ENCODE measurements around the gene XCL2. TPM values are rescaled to one million over a fixed set of nuclear protein-coding genes. Genes with fewer than 3 reads are reported as not detected.

XCL2 gene
- total and polyA plus RNA-seq, 4 donors, result 0.23 to 0.92 (median 0.55) TPM

DNA sequence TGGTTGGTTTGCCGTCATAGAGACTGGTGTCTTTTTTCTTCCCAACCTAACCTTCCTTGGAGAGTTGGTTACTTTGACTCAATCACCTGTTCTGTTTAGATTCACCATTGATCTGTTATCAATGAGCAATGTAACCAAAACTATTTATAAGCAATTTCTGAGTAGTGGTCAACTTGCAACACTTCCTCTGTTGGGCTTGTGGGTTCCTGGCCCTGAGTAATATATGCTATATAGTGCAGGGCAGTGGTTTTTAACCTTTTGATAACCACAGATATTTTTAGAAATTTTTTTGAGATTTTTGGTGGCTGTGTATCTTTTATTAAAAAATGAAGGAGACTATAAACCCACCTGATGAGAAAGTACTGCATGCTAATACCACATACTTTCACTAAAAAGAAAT lies 23.2 kb upstream of the XCL2 start:
- Histone ChIP-seq H3K36me3 (ENCODE audit: control insufficient read depth in 4 of 4, insufficient read depth in 3 of 4, low read depth in 1 of 4, low read length in 3 of 4) (no peaks in the 10 kb centered on the region), H3K4me1 (ENCODE audit: control insufficient read depth in 4 of 4, insufficient read depth in 4 of 4, low read length in 3 of 4) (peaks cover 0 to 4% (median under 1%) of the 10 kb centered on the region in 4 donors), H3K9ac (ENCODE audit: low read depth in 1 of 2, low read length in 2 of 2) (no peak overlapping the region), H3K9me3 (ENCODE audit: control insufficient read depth in 4 of 4, low read length in 3 of 4) (no peaks in the 10 kb centered on the region), H3K4me3 (ENCODE audit: low read depth in 1 of 3, low read length in 3 of 3) (no peak overlapping the region), H3K27me3 (ENCODE audit: control insufficient read depth in 4 of 4, insufficient read depth in 4 of 4, low read length in 3 of 4) (no peaks in the 10 kb centered on the region), H3K27ac (ENCODE audit: low read depth in 1 of 2, low read length in 2 of 2) (no peak overlapping the region)
- 70% methylated on average over 1 of the region's 1 CpG for WGBS
- no peak for DNase-seq (ENCODE audit: low spot score)
- TF ChIP-seq FOXA2 (IDR thresholded peaks at IDR 0.05) (no peak), FOXA1 (IDR thresholded peaks at IDR 0.05) (no peak), RXRA (IDR thresholded peaks at IDR 0.05) (no peak), RAD21 (IDR thresholded peaks at IDR 0.05) (no peak), HNF4G (IDR thresholded peaks at IDR 0.05) (no peak), JUND (IDR thresholded peaks at IDR 0.05) (no peak), SP1 (IDR thresholded peaks at IDR 0.05) (no peak)
- TF ChIP-seq, protein P1, sequence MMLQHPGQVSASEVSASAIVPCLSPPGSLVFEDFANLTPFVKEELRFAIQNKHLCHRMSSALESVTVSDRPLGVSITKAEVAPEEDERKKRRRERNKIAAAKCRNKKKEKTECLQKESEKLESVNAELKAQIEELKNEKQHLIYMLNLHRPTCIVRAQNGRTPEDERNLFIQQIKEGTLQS (IDR thresholded peaks at IDR 0.05), result no peak
- TF ChIP-seq, protein P2, sequence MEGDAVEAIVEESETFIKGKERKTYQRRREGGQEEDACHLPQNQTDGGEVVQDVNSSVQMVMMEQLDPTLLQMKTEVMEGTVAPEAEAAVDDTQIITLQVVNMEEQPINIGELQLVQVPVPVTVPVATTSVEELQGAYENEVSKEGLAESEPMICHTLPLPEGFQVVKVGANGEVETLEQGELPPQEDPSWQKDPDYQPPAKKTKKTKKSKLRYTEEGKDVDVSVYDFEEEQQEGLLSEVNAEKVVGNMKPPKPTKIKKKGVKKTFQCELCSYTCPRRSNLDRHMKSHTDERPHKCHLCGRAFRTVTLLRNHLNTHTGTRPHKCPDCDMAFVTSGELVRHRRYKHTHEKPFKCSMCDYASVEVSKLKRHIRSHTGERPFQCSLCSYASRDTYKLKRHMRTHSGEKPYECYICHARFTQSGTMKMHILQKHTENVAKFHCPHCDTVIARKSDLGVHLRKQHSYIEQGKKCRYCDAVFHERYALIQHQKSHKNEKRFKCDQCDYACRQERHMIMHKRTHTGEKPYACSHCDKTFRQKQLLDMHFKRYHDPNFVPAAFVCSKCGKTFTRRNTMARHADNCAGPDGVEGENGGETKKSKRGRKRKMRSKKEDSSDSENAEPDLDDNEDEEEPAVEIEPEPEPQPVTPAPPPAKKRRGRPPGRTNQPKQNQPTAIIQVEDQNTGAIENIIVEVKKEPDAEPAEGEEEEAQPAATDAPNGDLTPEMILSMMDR (IDR thresholded peaks at IDR 0.05; ENCODE audit: low read depth, low read length, missing input control), result no peak

GRCh38 chr1:168565825-168566224 lies 22.0 kb upstream of the XCL2 start:
- TF ChIP-seq, protein P3, sequence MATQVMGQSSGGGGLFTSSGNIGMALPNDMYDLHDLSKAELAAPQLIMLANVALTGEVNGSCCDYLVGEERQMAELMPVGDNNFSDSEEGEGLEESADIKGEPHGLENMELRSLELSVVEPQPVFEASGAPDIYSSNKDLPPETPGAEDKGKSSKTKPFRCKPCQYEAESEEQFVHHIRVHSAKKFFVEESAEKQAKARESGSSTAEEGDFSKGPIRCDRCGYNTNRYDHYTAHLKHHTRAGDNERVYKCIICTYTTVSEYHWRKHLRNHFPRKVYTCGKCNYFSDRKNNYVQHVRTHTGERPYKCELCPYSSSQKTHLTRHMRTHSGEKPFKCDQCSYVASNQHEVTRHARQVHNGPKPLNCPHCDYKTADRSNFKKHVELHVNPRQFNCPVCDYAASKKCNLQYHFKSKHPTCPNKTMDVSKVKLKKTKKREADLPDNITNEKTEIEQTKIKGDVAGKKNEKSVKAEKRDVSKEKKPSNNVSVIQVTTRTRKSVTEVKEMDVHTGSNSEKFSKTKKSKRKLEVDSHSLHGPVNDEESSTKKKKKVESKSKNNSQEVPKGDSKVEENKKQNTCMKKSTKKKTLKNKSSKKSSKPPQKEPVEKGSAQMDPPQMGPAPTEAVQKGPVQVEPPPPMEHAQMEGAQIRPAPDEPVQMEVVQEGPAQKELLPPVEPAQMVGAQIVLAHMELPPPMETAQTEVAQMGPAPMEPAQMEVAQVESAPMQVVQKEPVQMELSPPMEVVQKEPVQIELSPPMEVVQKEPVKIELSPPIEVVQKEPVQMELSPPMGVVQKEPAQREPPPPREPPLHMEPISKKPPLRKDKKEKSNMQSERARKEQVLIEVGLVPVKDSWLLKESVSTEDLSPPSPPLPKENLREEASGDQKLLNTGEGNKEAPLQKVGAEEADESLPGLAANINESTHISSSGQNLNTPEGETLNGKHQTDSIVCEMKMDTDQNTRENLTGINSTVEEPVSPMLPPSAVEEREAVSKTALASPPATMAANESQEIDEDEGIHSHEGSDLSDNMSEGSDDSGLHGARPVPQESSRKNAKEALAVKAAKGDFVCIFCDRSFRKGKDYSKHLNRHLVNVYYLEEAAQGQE (IDR thresholded peaks at IDR 0.05), result no peak
- TF ChIP-seq, protein P2 (IDR thresholded peaks at IDR 0.05; ENCODE audit: low read depth, low read length, missing input control), result no peak
- TF ChIP-seq HNF4A (conservative IDR thresholded peaks at IDR 0.05) (no peak), RAD21 (IDR thresholded peaks at IDR 0.05) (no peak), EGR1 (IDR thresholded peaks at IDR 0.05; ENCODE audit: low read depth in 2 of 2) (no peak), FOXA1 (IDR thresholded peaks at IDR 0.05) (no peak), FOXA2 (IDR thresholded peaks at IDR 0.05) (no peak), YY1 (IDR thresholded peaks at IDR 0.05) (no peak), HNF4G (IDR thresholded peaks at IDR 0.05) (no peak), GABPA (IDR thresholded peaks at IDR 0.05 in 1 of 2, conservative IDR thresholded peaks at IDR 0.05 in 1 of 2) (no peak), RXRA (IDR thresholded peaks at IDR 0.05) (no peak), SP1 (IDR thresholded peaks at IDR 0.05) (no peak), JUND (IDR thresholded peaks at IDR 0.05) (no peak), TAF1 (conservative IDR thresholded peaks at IDR 0.05) (no peak), NR2F2 (IDR thresholded peaks at IDR 0.05) (no peak)
- TF ChIP-seq, protein P4, sequence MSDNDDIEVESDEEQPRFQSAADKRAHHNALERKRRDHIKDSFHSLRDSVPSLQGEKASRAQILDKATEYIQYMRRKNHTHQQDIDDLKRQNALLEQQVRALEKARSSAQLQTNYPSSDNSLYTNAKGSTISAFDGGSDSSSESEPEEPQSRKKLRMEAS (IDR thresholded peaks at IDR 0.05), result no peak
- TF ChIP-seq, protein P5, sequence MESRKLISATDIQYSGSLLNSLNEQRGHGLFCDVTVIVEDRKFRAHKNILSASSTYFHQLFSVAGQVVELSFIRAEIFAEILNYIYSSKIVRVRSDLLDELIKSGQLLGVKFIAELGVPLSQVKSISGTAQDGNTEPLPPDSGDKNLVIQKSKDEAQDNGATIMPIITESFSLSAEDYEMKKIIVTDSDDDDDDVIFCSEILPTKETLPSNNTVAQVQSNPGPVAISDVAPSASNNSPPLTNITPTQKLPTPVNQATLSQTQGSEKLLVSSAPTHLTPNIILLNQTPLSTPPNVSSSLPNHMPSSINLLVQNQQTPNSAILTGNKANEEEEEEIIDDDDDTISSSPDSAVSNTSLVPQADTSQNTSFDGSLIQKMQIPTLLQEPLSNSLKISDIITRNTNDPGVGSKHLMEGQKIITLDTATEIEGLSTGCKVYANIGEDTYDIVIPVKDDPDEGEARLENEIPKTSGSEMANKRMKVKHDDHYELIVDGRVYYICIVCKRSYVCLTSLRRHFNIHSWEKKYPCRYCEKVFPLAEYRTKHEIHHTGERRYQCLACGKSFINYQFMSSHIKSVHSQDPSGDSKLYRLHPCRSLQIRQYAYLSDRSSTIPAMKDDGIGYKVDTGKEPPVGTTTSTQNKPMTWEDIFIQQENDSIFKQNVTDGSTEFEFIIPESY (IDR thresholded peaks at IDR 0.05), result no peak
- no peaks in the 10 kb centered on the region for H3K9me3 ChIP-seq (ENCODE audit: control insufficient read depth in 4 of 4, low read length in 3 of 4)
- H3K27me3 ChIP-seq (ENCODE audit: control insufficient read depth in 4 of 4, insufficient read depth in 4 of 4, low read length in 3 of 4), result no peaks in the 10 kb centered on the region
- DNase-seq (ENCODE audit: low spot score), result no peak
- H3K4me1 ChIP-seq (ENCODE audit: control insufficient read depth in 4 of 4, insufficient read depth in 4 of 4, low read length in 3 of 4), result peaks cover 0 to 4% (median under 1%) of the 10 kb centered on the region in 4 donors
- no peak overlapping the region for H3K27ac ChIP-seq (ENCODE audit: low read depth in 1 of 2, low read length in 2 of 2)
- 78% methylated on average over 4 of the region's 4 CpGs for WGBS
- no peak overlapping the region for H3K4me3 ChIP-seq (ENCODE audit: low read depth in 1 of 3, low read length in 3 of 3)
- no peak overlapping the region for H3K9ac ChIP-seq (ENCODE audit: low read depth in 1 of 2, low read length in 2 of 2)
- no peaks in the 10 kb centered on the region for H3K36me3 ChIP-seq (ENCODE audit: control insufficient read depth in 4 of 4, insufficient read depth in 3 of 4, low read depth in 1 of 4, low read length in 3 of 4)
